A673 (cell line): ENCODE results near the gene DDX3X. TPM values are rescaled to one million over a fixed set of nuclear protein-coding genes. Genes with fewer than 3 reads are reported as not detected.
"Not testable (repeated sequence)": the region's sequence is repeated elsewhere in the genome, so short reads cannot be mapped to it uniquely, and the experiment has no call there.

Experiments
- BruUV-seq: library from RNA; stranded (reverse); fragments of 400-500 nt; replicated peaks from 2 replicates; lab custom pipeline; 2021; lab: Mats Ljungman, UMichigan
- CTCF ChIA-PET: fragments of 300-600 bp; sonication (Branson Sonifier 250); formaldehyde crosslinking; loops from one replicate; lab custom pipeline; 2022; ENCODE audit warnings: antibody characterized with exemption; lab: Charles Lee
- POLR2A ChIA-PET: fragments of 300-600 bp; sonication (Branson Sonifier 250); formaldehyde crosslinking; loops from one replicate; lab custom pipeline; 2022; ENCODE audit warnings: antibody characterized with exemption; ENCODE audit not compliant: low non-redundant PET; lab: Charles Lee
- DNase-seq: peaks from one replicate; pipeline ENCODE4 v3.0.0-alpha.2; 2015; ENCODE audit warnings: low spot score
- H3K27ac ChIP-seq: fragments of 200-600 bp; sonication (generic); 2 replicates; pipeline ENCODE4 v1.5.1; 2016; ENCODE audit warnings: mixed run types, low read depth, mild to moderate bottlenecking, mixed read lengths, antibody characterized with exemption, low read length; ENCODE audit not compliant: poor library complexity, severe bottlenecking
- H3K27me3 ChIP-seq: fragments of 200-600 bp; sonication (generic); replicated peaks from 2 replicates; pipeline ENCODE4 v1.6.1; 2017; ENCODE audit warnings: mixed run types, low read depth, mild to moderate bottlenecking, mixed read lengths, antibody characterized with exemption, low read length; ENCODE audit not compliant: insufficient read depth, poor library complexity
- H3K36me3 ChIP-seq: fragments of 200-600 bp; sonication (generic); 2 replicates; pipeline ENCODE4 v1.6.1; 2016; ENCODE audit warnings: mixed run types, mild to moderate bottlenecking, mixed read lengths, antibody characterized with exemption, low read length; ENCODE audit not compliant: insufficient read depth, poor library complexity, severe bottlenecking
- H3K4me1 ChIP-seq: fragments of 200-600 bp; sonication (generic); 2 replicates; pipeline ENCODE4 v1.6.1; 2017; ENCODE audit warnings: mixed run types, mild to moderate bottlenecking, mixed read lengths, antibody characterized with exemption, low read length; ENCODE audit not compliant: insufficient read depth, poor library complexity, severe bottlenecking
- H3K4me3 ChIP-seq: fragments of 200-600 bp; sonication (generic); 2 replicates; pipeline ENCODE4 v1.5.1; 2016; ENCODE audit warnings: low read depth, mixed run types, mild to moderate bottlenecking, mixed read lengths, low read length; ENCODE audit not compliant: poor library complexity, severe bottlenecking
- H3K9me3 ChIP-seq: fragments of 200-600 bp; sonication (generic); 2 replicates; pipeline ENCODE4 v1.6.1; 2016; ENCODE audit warnings: mixed run types, low read depth, mild to moderate bottlenecking, mixed read lengths, antibody characterized with exemption, low read length; ENCODE audit not compliant: poor library complexity, severe bottlenecking
- CTCF ChIP-seq: fragments of 300-800, 200-600 bp; sonication (generic); conservative IDR thresholded peaks from 2 replicates; pipeline ENCODE4 v1.5.1; 2017; ENCODE audit warnings: low read depth, mild to moderate bottlenecking, antibody characterized with exemption, low read length, moderate library complexity, mixed read lengths
- EZH2 ChIP-seq: fragments of 200-600 bp; sonication (generic); IDR thresholded peaks from 2 replicates; pipeline ENCODE4 v1.6.1; 2017; ENCODE audit warnings: borderline replicate concordance, low read depth, mild to moderate bottlenecking, mixed read lengths, antibody characterized with exemption, low read length; ENCODE audit not compliant: poor library complexity, severe bottlenecking
- intact Hi-C: fragments of 100-400 bp; cut with micrococcal nuclease; formaldehyde crosslinking; loops from one replicate; pipeline ENCODE4 v1.10.0; 2022; ENCODE audit not compliant: unreplicated experiment
- total RNA-seq: library from RNA; stranded (reverse); gene quantifications from 2 replicates; pipeline ENCODE4 v1.2.3, GENCODE V29; 2021

DDX3X gene
- total RNA-seq, 1 experiment from 2014 or later, result 454 TPM

- peaks cover 15% of the 10 kb centered on the region for H3K36me3 ChIP-seq
- no peak overlapping the region for H3K27ac ChIP-seq
- BruUV-seq, result no TSS peak
- no peaks in the 10 kb centered on the region for H3K4me1 ChIP-seq
- POLR2A ChIA-PET, result no interaction called here
- no peak overlapping the region for H3K4me3 ChIP-seq
- H3K9me3 ChIP-seq, result no peaks in the 10 kb centered on the region
- no peaks in the 10 kb centered on the region for H3K27me3 ChIP-seq
- intact Hi-C loops, result no loop called here
- no peak for DNase-seq
- TF ChIP-seq CTCF, result no peak
- CTCF ChIA-PET, result no interaction called here
These were observed 20.0 kb downstream of the DDX3X start for GRCh38 chrX:41353985-41354384.

GRCh38 chrX:41369152-41369551 lies 35.2 kb downstream of the DDX3X start:
- H3K9me3 ChIP-seq, result no peaks in the 10 kb centered on the region
- no TSS peak for BruUV-seq
- intact Hi-C loops, result no loop called here
- ChIA-PET POLR2A (no interaction called here), CTCF (no interaction called here)
- no peak overlapping the region for H3K27ac ChIP-seq
- no peaks in the 10 kb centered on the region for H3K4me1 ChIP-seq
- no peaks in the 10 kb centered on the region for H3K27me3 ChIP-seq
- TF ChIP-seq CTCF (no peak), EZH2 (no peak)
- no peaks in the 10 kb centered on the region for H3K36me3 ChIP-seq
- no peak for DNase-seq
- H3K4me3 ChIP-seq, result no peak overlapping the region

GRCh38 chrX:41371575-41371974 lies 37.6 kb downstream of the DDX3X start:
- H3K27ac ChIP-seq, DNase-seq, H3K4me3 ChIP-seq, H3K36me3 ChIP-seq, intact Hi-C loops, H3K27me3 ChIP-seq, H3K9me3 ChIP-seq, H3K4me1 ChIP-seq, BruUV-seq, POLR2A ChIA-PET: not testable (repeated sequence)
- CTCF ChIA-PET, result interaction anchor here (0.6 kb wide), 1 partner anchor 256 kb away, joined by 3 read pairs; no protein-coding TSS in a partner anchor

- intact Hi-C loops, result no loop called here
- H3K36me3 ChIP-seq, result no peaks in the 10 kb centered on the region
- no peaks in the 10 kb centered on the region for H3K27me3 ChIP-seq
- DNase-seq, result no peak
- ChIA-PET POLR2A (no interaction called here), CTCF (no interaction called here)
- H3K4me3 ChIP-seq, result no peak overlapping the region
- TF ChIP-seq CTCF, result no peak
- TF ChIP-seq EZH2, result no peak
- BruUV-seq, result no TSS peak
- no peaks in the 10 kb centered on the region for H3K9me3 ChIP-seq
- no peak overlapping the region for H3K27ac ChIP-seq
- no peaks in the 10 kb centered on the region for H3K4me1 ChIP-seq
These were observed 40.1 kb downstream of the DDX3X start for GRCh38 chrX:41373989-41374606.
